HepG2 (cell line): ENCODE measurements around the gene ZNF440. TPM values are rescaled to one million over a fixed set of nuclear protein-coding genes. Genes with fewer than 3 reads are reported as not detected.

Experiments used
- AGO2 ChIP-seq: fragments of 200-400 bp; formaldehyde crosslinking; optimal IDR thresholded peaks from 2 replicates; pipeline ENCODE3; 2017; ENCODE audit warnings: mild to moderate bottlenecking, low read depth, low read length, moderate library complexity
- FOXK1 ChIP-seq: sonication (generic); formaldehyde crosslinking; IDR thresholded peaks from 2 replicates; pipeline ENCODE4 v1.4.0; 2020; ENCODE audit warnings: low read depth, missing genetic modification reagents, borderline replicate concordance
- FOXO1 ChIP-seq: sonication (generic); formaldehyde crosslinking; IDR thresholded peaks from 2 replicates; pipeline ENCODE4 v1.4.0; 2020; ENCODE audit warnings: missing genetic modification reagents
- KDM3A ChIP-seq: IDR thresholded peaks from 2 replicates; pipeline ENCODE4 v1.6.1; 2018; ENCODE audit warnings: low read depth, missing compliant biosample characterization
- MXI1 ChIP-seq: IDR thresholded peaks from 3 replicates; pipeline ENCODE4 v1.6.1; 2012; ENCODE audit warnings: low read depth, low read length, inconsistent platforms, borderline replicate concordance
- NBN ChIP-seq: fragments of 450-650 bp; conservative IDR thresholded peaks from 2 replicates; pipeline ENCODE4 v1.6.1; 2017
- RFXANK ChIP-seq: IDR thresholded peaks from 2 replicates; pipeline ENCODE4 v1.6.1; 2016
- TCF7 ChIP-seq: sonication (generic); IDR thresholded peaks from 2 replicates; pipeline ENCODE4 v1.6.1; 2016; ENCODE audit warnings: antibody characterized with exemption, low read depth
- THRA ChIP-seq: sonication (generic); formaldehyde crosslinking; IDR thresholded peaks from 2 replicates; pipeline ENCODE4 v1.4.0; 2020; ENCODE audit warnings: missing genetic modification reagents, borderline replicate concordance
- ZBTB7A ChIP-seq: sonication (generic); formaldehyde crosslinking; IDR thresholded peaks from 2 replicates; pipeline ENCODE4 v1.8.0; 2022; ENCODE audit warnings: mild to moderate bottlenecking, missing genetic modification reagents
- ZBTB7B ChIP-seq: sonication (generic); formaldehyde crosslinking; IDR thresholded peaks from 2 replicates; pipeline ENCODE4 v1.4.0; 2020; ENCODE audit warnings: missing genetic modification reagents
- ZMAT3 ChIP-seq: sonication (generic); formaldehyde crosslinking; conservative IDR thresholded peaks from 2 replicates; pipeline ENCODE4 v1.7.0; 2021; ENCODE audit warnings: missing genetic modification reagents
- ZNF354B ChIP-seq: sonication (generic); formaldehyde crosslinking; IDR thresholded peaks from 2 replicates; pipeline ENCODE4 v1.8.0; 2022; ENCODE audit warnings: mild to moderate bottlenecking, missing genetic modification reagents
- ZNF570 ChIP-seq: sonication (generic); formaldehyde crosslinking; IDR thresholded peaks from 2 replicates; pipeline ENCODE4 v1.4.0; 2020; ENCODE audit warnings: mild to moderate bottlenecking, missing genetic modification reagents, borderline replicate concordance
- ZNF580 ChIP-seq: IDR thresholded peaks from 2 replicates; pipeline ENCODE4 v1.6.1; 2016; ENCODE audit warnings: low read depth, borderline replicate concordance
- ZNF614 ChIP-seq: IDR thresholded peaks from 2 replicates; pipeline ENCODE4 v1.6.1; 2018; ENCODE audit warnings: missing biosample characterization, missing genetic modification reagents, inconsistent platforms, borderline replicate concordance
- ZNF687 ChIP-seq: sonication (generic); formaldehyde crosslinking; IDR thresholded peaks from 2 replicates; pipeline ENCODE4 v1.5.1; 2020; ENCODE audit warnings: mild to moderate bottlenecking, missing genetic modification reagents, moderate library complexity
- ZNF788 ChIP-seq: sonication (generic); formaldehyde crosslinking; IDR thresholded peaks from 2 replicates; pipeline ENCODE4 v1.5.0; 2020; ENCODE audit warnings: mild to moderate bottlenecking, missing genetic modification reagents, borderline replicate concordance
- polyA plus RNA-seq, 8 experiments: library from polyadenylated mRNA; depleted of rRNA in 3 of 8; stranded (reverse) in 7 of 8; unstranded in 1 of 8; fragments of >200 nt; fragmentation: Illumina TruSeq in 4 of 8; extraction: Trizol in 4 of 8; gene quantifications; 2 replicates each; pipeline versions ENCODE4 v1.2.1 to v1.2.3, GENCODE V29; 2011 to 2016; ENCODE audit warnings: low read depth in 4 of 8, missing spikeins in 1 of 8, mixed read lengths in 1 of 8; ENCODE audit not compliant: insufficient read depth in 1 of 8
- total RNA-seq, 5 experiments: library from RNA; depleted of rRNA; stranded (reverse); fragments of >200 nt; fragmentation: Illumina TruSeq; extraction: Trizol; gene quantifications; 2 replicates each; pipeline ENCODE4 v1.2.3, GENCODE V29; 2016; ENCODE audit warnings: low read depth in 1 of 5
- TF ChIP-seq, protein P1 (sequence below): sonication (generic); formaldehyde crosslinking; IDR thresholded peaks from 2 replicates; pipeline ENCODE4 v1.4.0; 2020; ENCODE audit warnings: missing genetic modification reagents
- TF ChIP-seq, protein P2 (sequence below): sonication (generic); formaldehyde crosslinking; IDR thresholded peaks from 2 replicates; pipeline ENCODE4 v1.8.1; 2023; ENCODE audit warnings: mild to moderate bottlenecking, missing genetic modification reagents

ZNF440 gene
- total and polyA plus RNA-seq, 2 of the 13 experiments (the other 11 are each of a cell fraction or from before 2014, with no cell fraction given) = 2.7 to 12.4 TPM

DNA sequence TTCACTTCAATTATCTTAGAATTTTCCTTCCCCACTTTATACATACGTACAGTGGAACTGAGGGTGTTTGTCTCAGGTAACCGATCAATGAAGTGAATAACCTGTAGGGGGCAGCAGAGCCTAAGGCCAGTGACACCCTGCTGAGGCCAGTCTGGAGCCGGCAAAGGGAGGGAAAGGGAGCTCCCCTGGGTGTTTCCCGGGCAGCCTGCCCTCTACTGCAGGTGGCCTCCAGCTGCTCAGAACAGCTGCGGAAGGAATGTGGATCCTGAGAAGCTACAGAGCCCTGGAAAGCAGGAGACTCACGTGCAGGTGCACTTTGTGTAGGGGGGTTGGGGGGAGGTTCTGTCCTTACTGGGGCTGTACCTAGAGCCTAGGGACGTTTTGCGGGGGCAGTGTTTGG, 16.6 kb upstream of the ZNF440 start (continued):
- TF ChIP-seq TCF7 = no peak
- peak; percentile 52; the same call in 1 of the 3 replicates for TF ChIP-seq MXI1
- no peak for TF ChIP-seq ZNF354B (CRISPR knock-in tag)
- TF ChIP-seq ZNF687 (CRISPR knock-in tag) = peak; percentile 48; the same call in 1 of the 2 replicates
- TF ChIP-seq, protein P1, sequence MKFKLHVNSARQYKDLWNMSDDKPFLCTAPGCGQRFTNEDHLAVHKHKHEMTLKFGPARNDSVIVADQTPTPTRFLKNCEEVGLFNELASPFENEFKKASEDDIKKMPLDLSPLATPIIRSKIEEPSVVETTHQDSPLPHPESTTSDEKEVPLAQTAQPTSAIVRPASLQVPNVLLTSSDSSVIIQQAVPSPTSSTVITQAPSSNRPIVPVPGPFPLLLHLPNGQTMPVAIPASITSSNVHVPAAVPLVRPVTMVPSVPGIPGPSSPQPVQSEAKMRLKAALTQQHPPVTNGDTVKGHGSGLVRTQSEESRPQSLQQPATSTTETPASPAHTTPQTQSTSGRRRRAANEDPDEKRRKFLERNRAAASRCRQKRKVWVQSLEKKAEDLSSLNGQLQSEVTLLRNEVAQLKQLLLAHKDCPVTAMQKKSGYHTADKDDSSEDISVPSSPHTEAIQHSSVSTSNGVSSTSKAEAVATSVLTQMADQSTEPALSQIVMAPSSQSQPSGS = peak; percentile 27; the same call in 1 of the 2 replicates
- peak; percentile 65; the same call in 1 of the 2 replicates for TF ChIP-seq ZNF580 (CRISPR knock-in tag)
- peak; percentile 46; the same call in 1 of the 2 replicates for TF ChIP-seq ZBTB7B (CRISPR knock-in tag)
- TF ChIP-seq ZBTB7A (CRISPR knock-in tag) = no peak
- TF ChIP-seq FOXO1 (CRISPR knock-in tag) = peak; percentile 41; the same call in 1 of the 2 replicates
- peak; percentile 32; the same call in 1 of the 2 replicates for TF ChIP-seq RFXANK (CRISPR knock-in tag)
- TF ChIP-seq NBN = no peak
- peak; percentile 81; the same call in 1 of the 2 replicates for TF ChIP-seq KDM3A (CRISPR knock-in tag)
- TF ChIP-seq ZMAT3 (CRISPR knock-in tag) = 0 out of 2 replicates have a peak, but pooled peaks have one; percentile 24
- TF ChIP-seq ZNF614 (CRISPR knock-in tag) = no peak
- no peak for TF ChIP-seq AGO2
- TF ChIP-seq ZNF570 (CRISPR knock-in tag) = no peak
- peak; percentile 50; the same call in 1 of the 2 replicates for TF ChIP-seq THRA
- TF ChIP-seq, protein P2, sequence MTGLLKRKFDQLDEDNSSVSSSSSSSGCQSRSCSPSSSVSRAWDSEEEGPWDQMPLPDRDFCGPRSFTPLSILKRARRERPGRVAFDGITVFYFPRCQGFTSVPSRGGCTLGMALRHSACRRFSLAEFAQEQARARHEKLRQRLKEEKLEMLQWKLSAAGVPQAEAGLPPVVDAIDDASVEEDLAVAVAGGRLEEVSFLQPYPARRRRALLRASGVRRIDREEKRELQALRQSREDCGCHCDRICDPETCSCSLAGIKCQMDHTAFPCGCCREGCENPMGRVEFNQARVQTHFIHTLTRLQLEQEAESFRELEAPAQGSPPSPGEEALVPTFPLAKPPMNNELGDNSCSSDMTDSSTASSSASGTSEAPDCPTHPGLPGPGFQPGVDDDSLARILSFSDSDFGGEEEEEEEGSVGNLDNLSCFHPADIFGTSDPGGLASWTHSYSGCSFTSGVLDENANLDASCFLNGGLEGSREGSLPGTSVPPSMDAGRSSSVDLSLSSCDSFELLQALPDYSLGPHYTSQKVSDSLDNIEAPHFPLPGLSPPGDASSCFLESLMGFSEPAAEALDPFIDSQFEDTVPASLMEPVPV (CRISPR knock-in tag) = no peak
- TF ChIP-seq FOXK1 (CRISPR knock-in tag) = 0 out of 2 replicates have a peak, but pooled peaks have one; percentile 37
- peak; percentile 56; the same call in 1 of the 2 replicates for TF ChIP-seq ZNF788 (CRISPR knock-in tag)
